ENCODE data around the gene MIPOL1.
"Not testable (repeated sequence)": the region's sequence is repeated elsewhere in the genome, so short reads cannot be mapped to it uniquely, and the experiment has no call there.

Gene MIPOL1

GRCh38 chr14:37278636-37279538 is 81.2 kb downstream of the MIPOL1 start:
- Mint-ChIP-seq H3K36me3 (no peaks in the 10 kb centered on the region), H3K27me3 (no peaks in the 10 kb centered on the region), H3K4me1 (no peaks in the 10 kb centered on the region), H3K27ac (no peak overlapping the region), H3K4me3 (no peak overlapping the region), H3K9me3 (no peaks in the 10 kb centered on the region)

- H3K9me3 Mint-ChIP-seq: no peaks in the 10 kb centered on the region
Observed at GRCh38 chr14:37279818-37280217, 82.1 kb downstream of the MIPOL1 start.

GRCh38 chr14:37284760-37285159 is 87.0 kb downstream of the MIPOL1 start:
- H3K4me1 Mint-ChIP-seq: no peaks in the 10 kb centered on the region
- H3K27ac Mint-ChIP-seq: no peak overlapping the region
- no peaks in the 10 kb centered on the region for H3K27me3 Mint-ChIP-seq
- H3K36me3 Mint-ChIP-seq: no peaks in the 10 kb centered on the region
- no peak overlapping the region for H3K4me3 Mint-ChIP-seq
- peaks cover 5% of the 10 kb centered on the region for H3K9me3 Mint-ChIP-seq

More at GRCh38 chr14:37279818-37280217, 82.1 kb downstream of the MIPOL1 start:
- no peaks in the 10 kb centered on the region for H3K27me3 Mint-ChIP-seq
- no peak overlapping the region for H3K27ac Mint-ChIP-seq
- H3K4me3 Mint-ChIP-seq: no peak overlapping the region
- no peaks in the 10 kb centered on the region for H3K4me1 Mint-ChIP-seq
- H3K36me3 Mint-ChIP-seq: no peaks in the 10 kb centered on the region

- H3K4me1 Mint-ChIP-seq: no peaks in the 10 kb centered on the region
- H3K9me3 Mint-ChIP-seq: peaks cover 5% of the 10 kb centered on the region
- no peaks in the 10 kb centered on the region for H3K36me3 Mint-ChIP-seq
- no peak overlapping the region for H3K27ac Mint-ChIP-seq
- no peaks in the 10 kb centered on the region for H3K27me3 Mint-ChIP-seq
- H3K4me3 Mint-ChIP-seq: no peak overlapping the region
Observed at GRCh38 chr14:37285220-37285619, 87.5 kb downstream of the MIPOL1 start.

GRCh38 chr14:37289688-37290087 is 92.0 kb downstream of the MIPOL1 start:
- H3K36me3 Mint-ChIP-seq: no peaks in the 10 kb centered on the region
- no peaks in the 10 kb centered on the region for H3K4me1 Mint-ChIP-seq
- no peaks in the 10 kb centered on the region for H3K27me3 Mint-ChIP-seq
- H3K27ac Mint-ChIP-seq: no peak overlapping the region
- no peak overlapping the region for H3K4me3 Mint-ChIP-seq
- peaks cover 5% of the 10 kb centered on the region for H3K9me3 Mint-ChIP-seq

- not testable (repeated sequence) for H3K27me3 Mint-ChIP-seq, H3K4me3 Mint-ChIP-seq, H3K4me1 Mint-ChIP-seq, H3K36me3 Mint-ChIP-seq, H3K27ac Mint-ChIP-seq, H3K9me3 Mint-ChIP-seq
Observed at GRCh38 chr14:37295262-37295661, 97.5 kb downstream of the MIPOL1 start.

GRCh38 chr14:37311252-37311651 is 113.5 kb downstream of the MIPOL1 start:
- H3K27ac Mint-ChIP-seq: no peak overlapping the region
- no peaks in the 10 kb centered on the region for H3K27me3 Mint-ChIP-seq
- no peaks in the 10 kb centered on the region for H3K4me1 Mint-ChIP-seq
- H3K9me3 Mint-ChIP-seq: peaks cover 10% of the 10 kb centered on the region
- H3K36me3 Mint-ChIP-seq: no peaks in the 10 kb centered on the region
- H3K4me3 Mint-ChIP-seq: no peak overlapping the region

GRCh38 chr14:37318938-37319337 is 121.2 kb downstream of the MIPOL1 start:
- Mint-ChIP-seq H3K36me3 (no peaks in the 10 kb centered on the region), H3K9me3 (peaks cover 10% of the 10 kb centered on the region), H3K27me3 (no peaks in the 10 kb centered on the region), H3K4me3 (no peak overlapping the region), H3K27ac (no peak overlapping the region), H3K4me1 (no peaks in the 10 kb centered on the region)

GRCh38 chr14:37320106-37320505 is 122.4 kb downstream of the MIPOL1 start:
- no peaks in the 10 kb centered on the region for H3K4me1 Mint-ChIP-seq

GRCh38 chr14:37325332-37325731 is 127.6 kb downstream of the MIPOL1 start:
- Mint-ChIP-seq H3K4me1 (no peaks in the 10 kb centered on the region), H3K27ac (no peak overlapping the region), H3K36me3 (no peaks in the 10 kb centered on the region), H3K27me3 (no peaks in the 10 kb centered on the region), H3K4me3 (no peak overlapping the region), H3K9me3 (peaks cover 5% of the 10 kb centered on the region)

More at GRCh38 chr14:37320106-37320505, 122.4 kb downstream of the MIPOL1 start:
- no peaks in the 10 kb centered on the region for H3K36me3 Mint-ChIP-seq
- no peaks in the 10 kb centered on the region for H3K27me3 Mint-ChIP-seq
- peaks cover 8% of the 10 kb centered on the region for H3K9me3 Mint-ChIP-seq
- H3K27ac Mint-ChIP-seq: no peak overlapping the region
- H3K4me3 Mint-ChIP-seq: no peak overlapping the region

GRCh38 chr14:37326434-37326833 is 128.7 kb downstream of the MIPOL1 start:
- no peaks in the 10 kb centered on the region for H3K4me1 Mint-ChIP-seq

GRCh38 chr14:37327933-37328332 is 130.2 kb downstream of the MIPOL1 start:
- H3K36me3 Mint-ChIP-seq, H3K27me3 Mint-ChIP-seq, H3K9me3 Mint-ChIP-seq, H3K4me1 Mint-ChIP-seq, H3K27ac Mint-ChIP-seq, H3K4me3 Mint-ChIP-seq: not testable (repeated sequence)

More at GRCh38 chr14:37326434-37326833, 128.7 kb downstream of the MIPOL1 start:
- Mint-ChIP-seq H3K27me3 (no peaks in the 10 kb centered on the region), H3K9me3 (peaks cover 10% of the 10 kb centered on the region), H3K27ac (no peak overlapping the region), H3K36me3 (no peaks in the 10 kb centered on the region), H3K4me3 (no peak overlapping the region)

- Mint-ChIP-seq H3K9me3 (peaks cover 10% of the 10 kb centered on the region), H3K27ac (no peak overlapping the region), H3K4me3 (no peak overlapping the region), H3K36me3 (no peaks in the 10 kb centered on the region), H3K27me3 (no peaks in the 10 kb centered on the region), H3K4me1 (no peaks in the 10 kb centered on the region)
Observed at GRCh38 chr14:37328673-37329072, 130.9 kb downstream of the MIPOL1 start.

GRCh38 chr14:37329189-37330001 is 131.7 kb downstream of the MIPOL1 start:
- no peaks in the 10 kb centered on the region for H3K27me3 Mint-ChIP-seq
- H3K27ac Mint-ChIP-seq: no peak overlapping the region
- H3K4me1 Mint-ChIP-seq: no peaks in the 10 kb centered on the region
- H3K9me3 Mint-ChIP-seq: peaks cover 10% of the 10 kb centered on the region
- H3K4me3 Mint-ChIP-seq: no peak overlapping the region
- H3K36me3 Mint-ChIP-seq: no peaks in the 10 kb centered on the region

GRCh38 chr14:37330910-37331309 is 133.2 kb downstream of the MIPOL1 start:
- Mint-ChIP-seq H3K27ac (no peak overlapping the region), H3K27me3 (no peaks in the 10 kb centered on the region), H3K9me3 (peaks cover 10% of the 10 kb centered on the region), H3K4me1 (no peaks in the 10 kb centered on the region), H3K36me3 (no peaks in the 10 kb centered on the region), H3K4me3 (no peak overlapping the region)

GRCh38 chr14:37340353-37340752 is 142.6 kb downstream of the MIPOL1 start:
- no peaks in the 10 kb centered on the region for H3K4me1 Mint-ChIP-seq
- H3K4me3 Mint-ChIP-seq: no peak overlapping the region
- H3K9me3 Mint-ChIP-seq: no peaks in the 10 kb centered on the region
- H3K27me3 Mint-ChIP-seq: no peaks in the 10 kb centered on the region
- H3K36me3 Mint-ChIP-seq: no peaks in the 10 kb centered on the region
- no peak overlapping the region for H3K27ac Mint-ChIP-seq

Data from activated naive CD4-positive, alpha-beta T cell treated with anti-CD3 and anti-CD28 coated beads, Interleukin-2, amount 50 U/mL, for 24 hours (primary cell).